Measurements from ENCODE around the gene PLAU. TPM values are rescaled to one million over a fixed set of nuclear protein-coding genes. Genes with fewer than 3 reads are reported as not detected.
A peak's percentile ranks its signal among the peaks of the same experiment; 100 is the strongest.

Gene PLAU
- total and polyA plus RNA-seq, 2 of the 13 experiments (the other 11 are each of a cell fraction or from before 2014, with no cell fraction given) = 0.45 to 11.2 TPM

- FAIRE-seq (no peak), DNase-seq (ENCODE audit: low spot score) (no peak), ATAC-seq (no peak; the same call in 2 of the 3 replicates)
- Histone ChIP-seq H3K79me2 (ENCODE audit: insufficient read depth, low read length) (no peaks in the 10 kb centered on the region), H4K20me1 (ENCODE audit: insufficient read depth, low read length) (no peaks in the 10 kb centered on the region), H3K4me2 (ENCODE audit: low read depth, low read length) (peak overlapping the region; percentile 36), H3K4me3 (replicated peaks in 1 of 3; ENCODE audit: insufficient read depth in 1 of 3, low read depth in 2 of 3, low read length in 3 of 3) (no peak overlapping the region), H2AFZ (ENCODE audit: low read length) (no peak overlapping the region), H3K27me3 (ENCODE audit: control insufficient read depth in 1 of 2, insufficient read depth in 2 of 2, low read length in 2 of 2) (peaks cover 0 to 10% of the 10 kb centered on the region in 2 experiments; a peak in 4 of 5 replicates), H3K36me3 (replicated peaks in 1 of 2; ENCODE audit: control insufficient read depth in 1 of 2, insufficient read depth in 2 of 2, low read length in 2 of 2) (no peaks in the 10 kb centered on the region), H3K4me1 (ENCODE audit: insufficient read depth, low read length) (no peaks in the 10 kb centered on the region; the same call in 1 of the 2 replicates), H3K9me3 (ENCODE audit: low read length) (no peaks in the 10 kb centered on the region), H3K9ac (ENCODE audit: insufficient read depth, low read depth, low read length) (no peak overlapping the region), H3K27ac (ENCODE audit: extremely low read length, insufficient read depth, low read length) (no peak overlapping the region)
- no TSS peak for BruUV-seq (replicated peaks)
- 53% methylated on average over 5 of the region's 5 CpGs for WGBS (ENCODE audit: low lambda C conversion rate)
- no peak for TF ChIP-seq CHD4 (IDR thresholded peaks at IDR 0.05; ENCODE audit: borderline replicate concordance, low read length)
- TF ChIP-seq NR2C2 (CRISPR knock-in tag; IDR thresholded peaks at IDR 0.05; ENCODE audit: borderline replicate concordance) = 0 out of 2 replicates have a peak, but pooled peaks have one; percentile 35
- TF ChIP-seq IRF2 (CRISPR knock-in tag; IDR thresholded peaks at IDR 0.05) = 0 out of 2 replicates have a peak, but pooled peaks have one; percentile 38
- TF ChIP-seq TOPORS (CRISPR knock-in tag; IDR thresholded peaks at IDR 0.05) = no peak
- peak; percentile 49; the same call in 1 of the 2 replicates for TF ChIP-seq NR2F6 (IDR thresholded peaks at IDR 0.05)
- peak; percentile 47; the same call in 1 of the 2 replicates for TF ChIP-seq NR2F6 (CRISPR knock-in tag; IDR thresholded peaks at IDR 0.05)
- TF ChIP-seq USF2 (IDR thresholded peaks at IDR 0.05; ENCODE audit: low read depth, low read length) = peak; percentile 47; the same call in 1 of the 2 replicates
- peak; percentile 63; the same call in 1 of the 2 replicates for TF ChIP-seq USF2 (CRISPR knock-in tag; IDR thresholded peaks at IDR 0.05; ENCODE audit: borderline replicate concordance)
- TF ChIP-seq SP1 (IDR thresholded peaks at IDR 0.05) = no peak
- no peak for TF ChIP-seq SP1 (CRISPR knock-in tag; IDR thresholded peaks at IDR 0.05)
- ChIA-PET POLR2A (no interaction called here), CTCF (ENCODE audit: low intra/inter-chr PET ratio, low total read pairs) (no interaction called here)
- in situ Hi-C loops (cut with HindIII; ENCODE audit: extremely low pct_ligation_motif_present, low pct_unique_long_range_greater_than_20kb) = no loop called here
- intact Hi-C loops (cut with micrococcal nuclease; ENCODE audit: unreplicated experiment) = no loop called here
Measured at GRCh38 chr10:73916761-73917470, 6.0 kb downstream of the PLAU start.
